ENCODE data around the gene NUDT13.

DNA sequence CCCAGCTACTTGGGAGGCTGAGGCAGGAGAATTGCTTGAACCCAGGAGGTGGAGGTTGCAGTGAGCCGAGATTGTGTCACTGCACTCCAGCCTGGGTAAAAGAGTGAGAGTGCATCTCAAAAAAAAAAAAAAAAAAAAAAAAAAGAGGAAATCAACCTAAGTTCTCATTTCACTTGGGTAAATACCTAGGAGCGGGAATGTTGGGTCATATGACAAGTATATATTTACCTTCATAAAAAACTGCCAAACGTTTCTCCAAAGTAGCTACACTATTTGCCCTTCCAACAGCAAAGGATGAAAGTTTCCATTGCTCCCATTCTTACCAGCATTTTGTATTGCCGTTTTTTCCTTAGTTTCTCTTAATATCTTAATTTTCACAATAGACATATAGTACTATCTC lies 23.4 kb upstream of the NUDT13 start:
- TF ChIP-seq CTCF (conservative IDR thresholded peaks at IDR 0.05; ENCODE audit: low read depth, low read length): no peak
- no peak for TF ChIP-seq MAFK (IDR thresholded peaks at IDR 0.05; ENCODE audit: low read depth, low read length)
- TF ChIP-seq POLR2A (IDR thresholded peaks at IDR 0.05; ENCODE audit: low read depth, low read length): no peak
- TF ChIP-seq RCOR1 (IDR thresholded peaks at IDR 0.05; ENCODE audit: insufficient replicate concordance, low read length): no peak
- no peak for TF ChIP-seq CHD1 (IDR thresholded peaks at IDR 0.05; ENCODE audit: low read depth, low read length)
- no peak for TF ChIP-seq SMC3 (IDR thresholded peaks at IDR 0.05; ENCODE audit: low read depth, low read length)
